IMR-90 (cell line): ENCODE measurements around the gene DUSP7. TPM values are rescaled to one million over a fixed set of nuclear protein-coding genes. Genes with fewer than 3 reads are reported as not detected.

Experiments used
- ATAC-seq: fragments of 200-7000 bp; cut with Tn5 transposase; 2 replicates; pipeline ENCODE4 v1.9.1; 2020; ENCODE audit warnings: low read depth, mild to moderate bottlenecking, moderate library complexity
- BruUV-seq: library from RNA; stranded (reverse); fragments of 400-500 nt; replicated peaks from 2 replicates; lab custom pipeline; 2021; lab: Mats Ljungman, UMichigan
- CTCF ChIA-PET: fragments of 300-600 bp; formaldehyde crosslinking; extraction: SDS; loops from one replicate; lab custom pipeline; 2021; ENCODE audit warnings: antibody characterized with exemption; lab: Yijun Ruan, JAX
- POLR2A ChIA-PET: fragments of 300-600 bp; sonication (Branson Sonifier 250); formaldehyde crosslinking; loops from one replicate; lab custom pipeline; 2022; ENCODE audit warnings: antibody characterized with exemption; ENCODE audit not compliant: unreplicated experiment; lab: Charles Lee
- DNase-seq: peaks from one replicate; pipeline ENCODE4 v3.0.0; 2013
- H2AFZ ChIP-seq: replicated peaks from 2 replicates; pipeline ENCODE3; 2013; ENCODE audit warnings: low read length, mild to moderate bottlenecking; ENCODE audit not compliant: poor library complexity
- H2AK5ac ChIP-seq: 2 replicates; pipeline ENCODE4 v1.6.1; 2013; ENCODE audit warnings: low read depth, low read length, inconsistent platforms
- H2AK9ac ChIP-seq: replicated peaks from 2 replicates; pipeline ENCODE3; 2013; ENCODE audit warnings: mild to moderate bottlenecking, low read depth, low read length, moderate library complexity; ENCODE audit not compliant: poor library complexity
- H2BK120ac ChIP-seq: 2 replicates; pipeline ENCODE4 v1.6.1; 2013; ENCODE audit warnings: low read depth, low read length, inconsistent platforms
- H2BK15ac ChIP-seq: 3 replicates; pipeline ENCODE4 v1.6.1; 2013; ENCODE audit warnings: low read depth, low read length, inconsistent platforms
- H2BK20ac ChIP-seq: 2 replicates; pipeline ENCODE4 v1.6.1; 2013; ENCODE audit warnings: low read depth, mild to moderate bottlenecking, inconsistent platforms, low read length, moderate library complexity
- H2BK5ac ChIP-seq: 2 replicates; pipeline ENCODE4 v1.6.1; 2013; ENCODE audit warnings: mild to moderate bottlenecking, low read depth, low read length, inconsistent platforms; ENCODE audit not compliant: poor library complexity, severe bottlenecking
- H3K14ac ChIP-seq: replicated peaks from 2 replicates; pipeline ENCODE4 v1.6.1; 2013; ENCODE audit warnings: low read depth, low read length, inconsistent platforms
- H3K18ac ChIP-seq: 2 replicates; pipeline ENCODE4 v1.6.1; 2013; ENCODE audit warnings: low read depth, low read length, control low read depth
- H3K23ac ChIP-seq: 2 replicates; pipeline ENCODE4 v1.6.1; 2013; ENCODE audit warnings: low read depth, low read length, inconsistent platforms
- H3K27ac ChIP-seq: 2 replicates; pipeline ENCODE4 v1.5.1; 2013; ENCODE audit warnings: mild to moderate bottlenecking, control low read depth, low read length; ENCODE audit not compliant: insufficient read depth
- H3K27me3 ChIP-seq: 2 replicates; pipeline ENCODE4 v1.6.1; 2013; ENCODE audit warnings: low read length; ENCODE audit not compliant: control insufficient read depth, insufficient read depth
- H3K36me3 ChIP-seq: 2 replicates; pipeline ENCODE4 v1.6.1; 2013; ENCODE audit warnings: low read length, mixed read lengths; ENCODE audit not compliant: control insufficient read depth, insufficient read depth
- H3K4ac ChIP-seq: 2 replicates; pipeline ENCODE4 v1.6.1; 2013; ENCODE audit warnings: low read depth, low read length, inconsistent platforms
- H3K4me1 ChIP-seq: 2 replicates; pipeline ENCODE4 v1.6.1; 2013; ENCODE audit warnings: low read length, mixed read lengths; ENCODE audit not compliant: control insufficient read depth, insufficient read depth
- H3K4me2 ChIP-seq: 2 replicates; pipeline ENCODE4 v1.6.1; 2013; ENCODE audit warnings: low read depth, mild to moderate bottlenecking, control low read depth, low read length, moderate library complexity
- H3K4me3 ChIP-seq: 2 replicates; pipeline ENCODE4 v1.5.1; 2013; ENCODE audit warnings: low read depth, mild to moderate bottlenecking, control low read depth, low read length, moderate library complexity; ENCODE audit not compliant: insufficient read depth
- H3K56ac ChIP-seq: 2 replicates; pipeline ENCODE4 v1.6.1; 2013; ENCODE audit warnings: low read length, inconsistent platforms; ENCODE audit not compliant: insufficient read depth; ENCODE audit errors: extremely low read depth
- H3K79me1 ChIP-seq, 2 experiments: 2 replicates each; pipeline ENCODE4 v1.6.1; 2013; ENCODE audit warnings: low read length in 2 of 2, inconsistent platforms in 1 of 2, low read depth in 1 of 2
- H3K9ac ChIP-seq: 2 replicates; pipeline ENCODE4 v1.6.1; 2013; ENCODE audit warnings: low read depth, low read length, control low read depth
- H3K9me1 ChIP-seq: 2 replicates; pipeline ENCODE4 v1.6.1; 2013; ENCODE audit warnings: low read length, inconsistent platforms; ENCODE audit not compliant: insufficient read depth
- H3K9me3 ChIP-seq: 2 replicates; pipeline ENCODE4 v1.6.1; 2013; ENCODE audit warnings: low read length; ENCODE audit not compliant: control insufficient read depth, insufficient read depth
- H4K20me1 ChIP-seq: 2 replicates; pipeline ENCODE4 v1.6.1; 2013; ENCODE audit warnings: low read length, inconsistent platforms; ENCODE audit not compliant: insufficient read depth
- H4K5ac ChIP-seq: 2 replicates; pipeline ENCODE4 v1.6.1; 2013; ENCODE audit warnings: mild to moderate bottlenecking, low read depth, low read length, control low read depth
- H4K8ac ChIP-seq, 2 experiments: 2 replicates each; pipeline ENCODE4 v1.6.1; 2013; ENCODE audit warnings: low read depth in 2 of 2, low read length in 2 of 2, control low read depth in 1 of 2, inconsistent platforms in 1 of 2
- H4K91ac ChIP-seq: 2 replicates; pipeline ENCODE4 v1.6.1; 2013; ENCODE audit warnings: low read depth, low read length, inconsistent platforms; ENCODE audit not compliant: insufficient read depth
- CEBPB ChIP-seq: IDR thresholded peaks from 2 replicates; pipeline ENCODE4 v1.6.1; 2012; ENCODE audit warnings: low read depth, low read length, improper control_type of control experiment
- CHD1 ChIP-seq: IDR thresholded peaks from 2 replicates; pipeline ENCODE4 v1.6.1; 2012; ENCODE audit warnings: low read depth, low read length, improper control_type of control experiment
- FOS ChIP-seq: fragments of 150-350 bp; IDR thresholded peaks from 2 replicates; pipeline ENCODE4 v1.6.1; 2016; ENCODE audit warnings: low read depth, low read length
- MAFK ChIP-seq: IDR thresholded peaks from 2 replicates; pipeline ENCODE4 v1.6.1; 2012; ENCODE audit warnings: low read depth, low read length, improper control_type of control experiment
- MXI1 ChIP-seq: IDR thresholded peaks from 2 replicates; pipeline ENCODE4 v1.6.1; 2012; ENCODE audit warnings: low read depth, mild to moderate bottlenecking, low read length, moderate library complexity, borderline replicate concordance
- POLR2A ChIP-seq: IDR thresholded peaks from 2 replicates; pipeline ENCODE4 v1.6.1; 2012; ENCODE audit warnings: mild to moderate bottlenecking, low read depth, low read length
- RAD21 ChIP-seq: IDR thresholded peaks from 2 replicates; pipeline ENCODE4 v1.6.1; 2012; ENCODE audit warnings: low read length, improper control_type of control experiment
- RFX5 ChIP-seq: IDR thresholded peaks from 2 replicates; pipeline ENCODE4 v1.8.0; 2012; ENCODE audit warnings: low read depth, mild to moderate bottlenecking, low read length, moderate library complexity
- SMC3 ChIP-seq: fragments of 150-350 bp; IDR thresholded peaks from 2 replicates; pipeline ENCODE4 v1.6.1; 2016; ENCODE audit warnings: low read depth, mild to moderate bottlenecking, antibody characterized with exemption, low read length, moderate library complexity
- WGBS, 2 experiments: methylation state at CpG; one replicate each; pipeline versions ENCODE4 v1.1.5 to v1.1.7; 2013; ENCODE audit warnings: missing lambda C conversion rate in 2 of 2; ENCODE audit not compliant: insufficient read length in 1 of 2; ENCODE audit errors: extremely low coverage in 2 of 2; 5-methylcytosine and 5-hydroxymethylcytosine counted together
- dilution Hi-C: fragments of 300-500 bp; cut with HindIII; formaldehyde crosslinking; loops from one replicate; pipeline ENCODE4 v1.14.3; 2018; ENCODE audit warnings: low sequenced_read_pairs; ENCODE audit not compliant: unreplicated experiment
- in situ Hi-C: fragments of 300-500 bp; cut with MboI; formaldehyde crosslinking; loops from 3 replicates; pipeline ENCODE4 v1.14.3; 2019; ENCODE audit warnings: low sequenced_read_pairs, inconsistent platforms, mixed read lengths
- intact Hi-C: fragments of 100-400 bp; cut with micrococcal nuclease; formaldehyde crosslinking; loops from 2 replicates; pipeline ENCODE4 v1.10.0; 2022
- polyA plus RNA-seq, 3 experiments: library from polyadenylated mRNA; depleted of rRNA; stranded (reverse); fragments of >200 nt; gene quantifications; 2 replicates each; pipeline ENCODE4 v1.2.3, GENCODE V29; 2012; ENCODE audit warnings: low replicate concordance in 1 of 3
- total RNA-seq: library from RNA; depleted of rRNA; stranded (reverse); fragments of >200 nt; gene quantifications from 2 replicates; pipeline ENCODE4 v1.2.3, GENCODE V29; 2012
- TF ChIP-seq, protein P1 (sequence below): conservative IDR thresholded peaks from 2 replicates; pipeline ENCODE4 v1.5.1; 2012; ENCODE audit warnings: mild to moderate bottlenecking, low read depth, low read length, improper control_type of control experiment
- TF ChIP-seq, protein P2 (sequence below): fragments of 150-350 bp; IDR thresholded peaks from 2 replicates; pipeline ENCODE4 v1.6.1; 2016; ENCODE audit warnings: low read depth, mild to moderate bottlenecking, low read length, moderate library complexity, borderline replicate concordance

The DUSP7 gene
- total and polyA plus RNA-seq, 2 of the 4 experiments (the other 2 are of a cell fraction): 9.3 to 24.0 TPM

DNA sequence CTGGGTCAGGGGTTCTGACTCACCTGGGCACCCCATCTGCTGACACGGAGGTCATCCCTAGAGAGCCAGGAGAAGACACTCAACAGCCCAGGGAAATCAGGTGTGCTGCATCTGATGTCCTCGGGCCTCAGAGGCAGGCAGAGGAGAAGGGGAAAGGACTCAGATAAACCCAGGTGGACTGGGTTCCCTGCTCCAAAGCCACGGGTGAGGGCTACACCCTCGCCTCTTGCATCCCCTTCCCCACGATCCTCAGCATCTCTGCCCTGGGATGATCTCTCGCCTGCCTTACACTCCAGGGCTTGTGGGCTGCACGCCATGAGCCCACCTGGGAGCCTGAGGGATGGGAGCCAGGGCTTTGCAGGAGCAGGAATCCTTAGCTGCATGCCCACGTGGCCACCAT, 8.2 kb upstream of the DUSP7 start:
- H3K14ac ChIP-seq: no peak overlapping the region
- H4K8ac ChIP-seq: no peak overlapping the region
- no peak overlapping the region for H3K9ac ChIP-seq
- no peak overlapping the region for H3K4me3 ChIP-seq
- H2BK15ac ChIP-seq: no peak overlapping the region
- TF ChIP-seq RAD21 (no peak), RFX5 (no peak), CHD1 (no peak), SMC3 (no peak), POLR2A (no peak), CEBPB (no peak), FOS (no peak), MXI1 (no peak), MAFK (no peak)
- TF ChIP-seq, protein P1, sequence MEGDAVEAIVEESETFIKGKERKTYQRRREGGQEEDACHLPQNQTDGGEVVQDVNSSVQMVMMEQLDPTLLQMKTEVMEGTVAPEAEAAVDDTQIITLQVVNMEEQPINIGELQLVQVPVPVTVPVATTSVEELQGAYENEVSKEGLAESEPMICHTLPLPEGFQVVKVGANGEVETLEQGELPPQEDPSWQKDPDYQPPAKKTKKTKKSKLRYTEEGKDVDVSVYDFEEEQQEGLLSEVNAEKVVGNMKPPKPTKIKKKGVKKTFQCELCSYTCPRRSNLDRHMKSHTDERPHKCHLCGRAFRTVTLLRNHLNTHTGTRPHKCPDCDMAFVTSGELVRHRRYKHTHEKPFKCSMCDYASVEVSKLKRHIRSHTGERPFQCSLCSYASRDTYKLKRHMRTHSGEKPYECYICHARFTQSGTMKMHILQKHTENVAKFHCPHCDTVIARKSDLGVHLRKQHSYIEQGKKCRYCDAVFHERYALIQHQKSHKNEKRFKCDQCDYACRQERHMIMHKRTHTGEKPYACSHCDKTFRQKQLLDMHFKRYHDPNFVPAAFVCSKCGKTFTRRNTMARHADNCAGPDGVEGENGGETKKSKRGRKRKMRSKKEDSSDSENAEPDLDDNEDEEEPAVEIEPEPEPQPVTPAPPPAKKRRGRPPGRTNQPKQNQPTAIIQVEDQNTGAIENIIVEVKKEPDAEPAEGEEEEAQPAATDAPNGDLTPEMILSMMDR: no peak
- TF ChIP-seq, protein P2, sequence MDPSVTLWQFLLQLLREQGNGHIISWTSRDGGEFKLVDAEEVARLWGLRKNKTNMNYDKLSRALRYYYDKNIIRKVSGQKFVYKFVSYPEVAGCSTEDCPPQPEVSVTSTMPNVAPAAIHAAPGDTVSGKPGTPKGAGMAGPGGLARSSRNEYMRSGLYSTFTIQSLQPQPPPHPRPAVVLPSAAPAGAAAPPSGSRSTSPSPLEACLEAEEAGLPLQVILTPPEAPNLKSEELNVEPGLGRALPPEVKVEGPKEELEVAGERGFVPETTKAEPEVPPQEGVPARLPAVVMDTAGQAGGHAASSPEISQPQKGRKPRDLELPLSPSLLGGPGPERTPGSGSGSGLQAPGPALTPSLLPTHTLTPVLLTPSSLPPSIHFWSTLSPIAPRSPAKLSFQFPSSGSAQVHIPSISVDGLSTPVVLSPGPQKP: no peak
- H4K91ac ChIP-seq: no peak overlapping the region
- no peaks in the 10 kb centered on the region; the same call in 1 of the 2 replicates for H3K27me3 ChIP-seq
- ATAC-seq (no peak), DNase-seq (no peak)
- no peak overlapping the region for H3K4me2 ChIP-seq
- intact Hi-C loops: no loop called here
- H3K79me1 ChIP-seq: no peaks in the 10 kb centered on the region
- H3K36me3 ChIP-seq: no peaks in the 10 kb centered on the region
- H2BK5ac ChIP-seq: no peak overlapping the region
- BruUV-seq: no TSS peak
- ChIA-PET POLR2A (no interaction called here), CTCF (no interaction called here)
- H2BK20ac ChIP-seq: no peak overlapping the region
- H3K56ac ChIP-seq: no peak overlapping the region
- H3K27ac ChIP-seq: no peak overlapping the region
- H2AK9ac ChIP-seq: no peak overlapping the region
- peaks cover 14% of the 10 kb centered on the region for H3K4me1 ChIP-seq
- no peak overlapping the region for H2AK5ac ChIP-seq
- no peak overlapping the region for H2BK120ac ChIP-seq
- H3K4ac ChIP-seq: no peak overlapping the region
- no peaks in the 10 kb centered on the region for H3K9me1 ChIP-seq
- H3K23ac ChIP-seq: no peak overlapping the region
- in situ Hi-C loops: no loop called here
- 80% methylated on average over 5 of the region's 8 CpGs; no CpG with 5 or more reads in 1 of the 2 experiments for WGBS, 2 experiments
- no peaks in the 10 kb centered on the region; the same call in 1 of the 2 replicates for H4K20me1 ChIP-seq
- dilution Hi-C loops: no loop called here
- no peaks in the 10 kb centered on the region for H3K9me3 ChIP-seq
- H3K18ac ChIP-seq: no peak overlapping the region
- H2AFZ ChIP-seq: no peak overlapping the region
- H4K5ac ChIP-seq: no peak overlapping the region
